Stimulated activated CD8-positive, alpha-beta memory T cell treated with anti-CD3 and anti-CD28 coated beads, Interleukin-4, amount 100 ng/mL, for 1 hour (primary cell): ENCODE measurements around the gene TMEM11.
"Not testable (repeated sequence)": the region's sequence is repeated elsewhere in the genome, so short reads cannot be mapped to it uniquely, and the experiment has no call there.

Source experiments
- DNase-seq, 2 donors: peaks; one replicate each; pipeline ENCODE4 v3.0.0-alpha.2; 2020; ENCODE audit warnings: low read depth in 2 of 2, low spot score in 1 of 2

TMEM11 gene

DNA sequence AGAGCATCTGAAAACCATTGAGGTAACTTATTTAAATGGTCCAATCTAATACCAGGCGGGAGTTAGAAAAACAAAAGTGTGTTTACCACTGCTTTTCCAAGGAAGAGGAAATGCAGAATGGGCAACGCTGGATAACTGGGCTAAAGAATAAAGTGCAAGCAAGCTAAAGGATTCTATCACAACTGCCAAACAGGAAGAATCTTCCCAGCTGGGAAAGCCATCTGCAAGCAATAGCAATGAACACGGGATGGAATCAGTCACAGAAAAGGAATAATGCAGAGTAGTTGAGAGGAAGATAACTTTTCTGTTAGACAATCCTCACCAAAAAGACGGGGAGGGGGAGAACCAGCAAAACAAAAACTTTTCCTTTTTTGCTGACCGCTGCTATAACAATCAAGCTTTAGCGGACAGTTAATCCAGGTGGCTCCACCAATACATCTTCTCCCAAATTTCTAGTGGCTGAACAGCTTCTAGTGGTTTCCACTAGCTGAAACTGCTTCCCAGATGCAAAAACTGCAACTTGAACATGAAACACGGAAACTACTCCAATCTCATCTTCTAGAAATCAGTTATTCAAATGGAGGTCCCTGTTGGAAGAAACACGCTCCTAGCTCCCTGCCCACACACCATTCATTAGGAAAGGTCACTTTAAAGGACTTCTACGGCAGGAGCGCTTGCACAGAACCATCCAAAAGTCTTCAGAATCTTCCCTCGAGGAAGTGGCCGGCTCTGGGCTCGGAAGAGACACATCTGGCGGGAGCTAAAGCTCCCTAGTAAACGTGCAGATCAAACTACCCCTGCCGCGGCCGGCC lies 929 bp downstream of the TMEM11 start:
- DNase-seq, result no peak

DNA sequence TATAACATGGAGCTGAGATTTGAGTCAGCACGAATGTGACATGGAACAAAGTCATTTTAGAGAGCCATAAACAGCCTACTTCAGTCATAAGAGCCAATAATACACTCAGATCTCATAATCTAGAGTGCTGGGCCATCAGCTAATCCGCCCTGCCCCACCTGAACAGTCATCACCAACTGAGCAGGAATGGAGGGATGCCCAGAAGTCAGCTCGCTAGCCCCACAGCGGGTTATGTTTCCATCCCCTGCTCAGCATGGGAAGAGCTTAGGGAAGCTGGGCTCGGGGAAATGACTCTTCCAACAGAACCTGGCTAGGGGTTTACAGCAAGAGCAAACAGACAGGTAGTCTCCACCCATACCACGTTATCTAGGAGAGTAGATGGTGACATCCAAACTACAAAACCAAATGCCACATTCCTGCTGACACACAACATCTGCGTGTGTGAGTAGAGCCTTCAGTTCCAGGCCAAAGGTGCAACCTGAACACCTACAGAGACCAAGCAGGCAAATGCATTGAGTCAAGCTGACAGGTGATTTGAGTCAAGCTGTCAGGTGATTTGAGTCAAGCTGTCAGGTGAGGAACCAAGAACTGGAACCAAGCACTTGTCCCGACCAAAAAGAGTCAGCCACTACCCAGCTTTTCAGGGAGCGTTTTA lies 2.0 kb downstream of the TMEM11 start:
- no peak for DNase-seq

DNA sequence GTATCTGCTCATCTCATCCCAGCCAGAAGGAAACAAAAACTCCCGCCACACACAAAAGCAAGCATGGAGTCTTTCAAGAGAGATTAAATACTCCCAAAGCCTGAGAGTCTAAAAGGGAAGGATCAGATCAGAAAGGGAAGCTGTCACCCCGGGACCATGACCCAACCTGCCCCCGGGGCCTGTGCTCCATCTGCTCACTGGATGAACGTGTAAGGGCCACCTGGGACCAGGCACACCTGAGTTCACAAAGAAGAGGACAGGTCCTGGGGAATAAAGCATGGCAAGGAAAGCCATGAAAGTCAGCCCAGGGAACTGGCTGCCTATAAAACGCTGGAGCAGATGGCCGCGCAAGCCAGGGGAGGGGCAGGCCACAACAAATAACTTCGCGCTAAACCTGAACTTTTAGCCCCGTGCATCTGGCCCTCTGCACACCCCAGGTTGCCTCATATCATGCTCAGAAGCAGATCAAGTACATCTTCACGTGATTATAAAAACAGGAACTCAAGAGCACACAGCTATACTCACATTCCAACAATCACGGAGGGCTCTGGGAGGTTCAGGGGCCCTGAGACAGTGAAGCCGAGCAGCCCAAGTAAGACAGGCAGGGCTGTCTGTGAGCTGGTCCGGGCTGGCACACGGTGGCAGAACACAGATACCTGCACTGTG lies 3.4 kb downstream of the TMEM11 start:
- no peak for DNase-seq

DNA sequence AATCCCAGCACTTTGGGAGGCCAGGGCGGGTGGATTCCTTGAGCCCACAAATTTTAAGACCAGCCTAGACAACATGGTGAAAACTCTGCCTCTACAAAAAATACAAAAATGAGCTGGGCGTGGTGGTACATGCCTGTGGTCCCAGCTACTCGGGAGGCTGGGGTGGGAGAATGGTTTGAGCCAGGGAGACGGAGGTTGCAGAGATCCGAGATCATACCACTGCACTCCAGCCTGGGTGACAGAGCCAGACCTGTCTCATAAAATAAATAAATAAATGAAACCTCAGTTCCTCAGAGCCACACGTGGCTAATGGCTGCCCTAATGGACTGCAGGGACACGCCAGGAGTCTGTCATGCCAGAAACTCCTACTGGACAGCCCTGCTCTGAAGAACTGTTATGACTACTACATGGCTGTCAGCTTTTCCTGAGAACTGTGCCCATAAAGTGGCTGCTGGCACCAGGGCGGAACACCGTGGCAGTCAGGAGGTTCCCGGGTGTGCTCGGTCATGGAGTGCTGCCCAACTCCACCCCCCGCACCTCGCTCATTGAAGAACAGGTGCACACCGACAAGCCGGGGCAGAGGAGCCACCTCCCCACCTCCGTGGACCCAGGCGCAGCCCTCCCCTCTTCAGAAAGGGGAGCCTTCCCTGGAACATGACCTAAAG lies 4.3 kb downstream of the TMEM11 start:
- DNase-seq, result no peak

DNA sequence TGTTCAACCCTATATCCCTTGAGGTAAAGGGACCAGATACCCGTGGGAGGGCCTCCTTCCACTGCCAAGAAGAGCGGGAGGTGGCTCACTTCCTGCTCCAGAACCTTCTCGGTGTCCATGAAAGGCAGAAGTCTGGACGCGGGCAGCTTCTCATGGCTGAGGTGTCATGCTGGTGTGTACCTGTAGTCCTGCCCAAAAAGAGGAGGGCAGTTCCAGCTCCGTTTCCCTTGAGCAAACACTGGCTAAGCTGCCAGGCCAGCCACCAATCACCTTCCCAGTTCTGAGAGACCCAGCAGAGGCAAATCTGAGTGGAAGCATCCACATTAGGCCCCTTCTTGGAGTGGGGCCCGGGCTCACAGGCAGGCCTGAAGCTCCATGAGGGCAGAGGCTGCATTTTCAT lies 5.6 kb downstream of the TMEM11 start:
- no peak for DNase-seq

DNA sequence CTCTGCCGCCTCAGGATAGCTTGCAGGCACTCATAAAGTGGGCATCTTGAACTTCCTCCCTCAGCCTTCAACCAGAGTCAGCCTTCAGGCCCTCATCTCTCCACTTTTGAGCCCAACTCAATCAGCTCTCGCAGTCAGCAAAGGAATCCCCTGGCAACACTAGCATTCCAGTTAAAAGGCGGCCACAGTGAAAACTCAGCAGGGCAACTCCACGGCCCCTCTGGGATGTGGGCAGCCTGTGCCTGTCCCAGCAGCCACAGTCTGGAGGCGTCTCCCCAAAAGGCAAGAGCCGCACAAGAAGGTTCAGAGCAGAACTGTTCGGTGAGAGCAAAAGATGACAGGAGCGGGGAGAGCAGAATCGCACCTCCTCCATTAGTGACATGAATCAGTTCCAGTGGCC lies 9.0 kb downstream of the TMEM11 start:
- DNase-seq, result no peak

DNA sequence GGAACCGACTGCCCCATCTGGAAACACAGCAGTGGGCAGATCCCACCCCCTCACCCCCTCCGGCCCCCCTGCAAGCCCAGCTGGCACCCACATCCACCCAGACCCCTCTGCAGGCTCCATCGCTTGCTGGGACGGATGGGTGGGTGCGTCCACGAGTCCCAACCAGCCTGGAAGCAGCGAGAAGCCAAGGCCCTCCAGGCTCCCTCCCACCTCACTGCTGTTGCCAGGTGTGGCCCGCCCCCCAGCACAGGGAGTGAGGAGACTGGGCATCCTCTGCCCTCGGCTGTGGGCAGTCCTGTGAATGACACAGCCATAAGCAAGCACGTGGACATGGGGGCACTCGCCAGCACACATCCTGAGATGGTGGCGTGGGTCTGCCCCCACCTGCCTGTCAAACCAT lies 11.4 kb downstream of the TMEM11 start:
- DNase-seq, result no peak

DNA sequence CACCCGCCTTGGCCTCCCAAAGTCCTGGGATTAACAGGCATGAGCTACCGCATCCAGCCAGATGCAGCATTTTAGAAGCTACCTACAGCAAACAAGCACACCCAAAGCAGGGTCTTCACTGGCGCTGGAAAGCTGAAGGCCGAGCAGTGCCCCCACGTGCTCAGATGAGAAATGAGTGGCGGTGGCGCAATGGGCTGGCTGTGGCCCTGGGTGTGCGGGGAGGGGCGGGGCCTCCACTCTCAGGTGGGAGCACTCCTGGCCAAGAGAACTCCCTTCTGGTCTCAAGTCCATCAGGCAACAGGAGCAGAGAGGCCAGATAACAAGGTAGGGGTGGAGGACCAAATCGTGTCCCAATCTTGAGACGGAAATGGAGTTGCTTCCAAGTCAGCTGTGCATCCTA lies 12.1 kb downstream of the TMEM11 start:
- DNase-seq, result no peak

DNA sequence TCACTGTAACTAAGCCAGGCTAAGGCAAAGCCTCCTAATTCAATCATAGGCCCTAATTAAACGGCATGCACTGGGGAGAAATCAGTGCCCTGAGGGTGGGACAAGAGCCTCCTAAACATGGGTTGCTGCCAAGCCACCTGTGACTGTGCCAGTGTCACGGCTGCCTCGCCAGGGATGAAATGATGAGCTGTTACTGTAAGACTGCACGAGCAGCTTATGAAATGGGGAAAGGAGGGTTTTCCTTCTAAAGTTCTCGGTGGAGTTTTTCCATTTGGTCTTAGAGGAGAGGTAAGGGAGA lies 12.7 kb downstream of the TMEM11 start:
- DNase-seq, result no peak

DNA sequence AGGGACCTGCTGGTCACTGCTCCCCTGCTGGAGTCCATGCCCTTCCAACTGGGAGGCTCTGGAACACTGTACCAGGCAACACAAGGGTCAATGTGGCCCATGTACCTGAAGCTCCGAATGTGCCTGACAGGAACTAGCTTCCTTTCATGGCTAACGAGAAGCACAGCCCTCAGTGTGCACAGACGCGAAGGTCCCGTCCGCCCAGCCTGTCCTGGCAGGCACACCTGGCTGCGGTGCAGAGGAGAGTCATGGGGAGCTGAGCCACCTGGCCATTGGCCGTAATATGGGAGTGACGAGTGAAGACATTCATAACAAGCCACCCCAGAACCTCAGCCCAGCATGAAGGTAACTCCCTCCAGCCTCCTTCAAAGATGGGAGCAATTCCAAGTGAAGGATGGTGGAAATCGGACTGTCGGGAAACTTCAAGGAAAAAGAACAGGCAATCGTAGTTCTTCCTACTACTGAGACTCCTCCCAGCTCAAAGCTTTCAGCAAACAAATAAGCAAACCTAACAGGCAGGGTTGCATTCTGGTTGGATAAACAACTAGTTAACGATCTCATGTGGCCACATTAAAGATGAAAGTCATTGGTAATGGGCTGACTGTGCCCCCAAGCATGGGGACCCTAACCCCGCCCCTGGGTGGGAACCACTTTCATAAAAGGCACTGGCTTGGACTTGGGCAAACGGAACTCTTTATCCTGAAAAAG lies 13.2 kb downstream of the TMEM11 start:
- no peak for DNase-seq

DNA sequence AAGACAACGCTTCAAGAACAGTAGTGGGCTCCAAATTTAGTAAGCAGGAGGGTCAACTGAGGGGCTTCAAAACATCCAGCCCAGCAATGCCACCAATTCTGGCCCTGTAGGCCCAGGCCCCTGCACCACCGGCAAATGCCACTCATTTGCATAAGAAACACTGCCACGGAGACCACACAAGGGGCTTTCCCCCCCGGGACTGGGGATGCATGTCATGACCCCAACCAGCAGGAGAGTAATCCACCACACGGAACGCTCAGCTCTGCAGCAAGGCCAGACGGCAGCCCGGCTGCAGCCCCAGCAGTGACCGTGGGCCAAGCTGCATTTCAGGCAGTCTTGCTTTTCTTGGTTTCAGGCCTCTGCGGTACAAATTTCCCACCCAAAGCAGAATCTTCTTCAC lies 14.1 kb downstream of the TMEM11 start:
- DNase-seq, result no peak

DNA sequence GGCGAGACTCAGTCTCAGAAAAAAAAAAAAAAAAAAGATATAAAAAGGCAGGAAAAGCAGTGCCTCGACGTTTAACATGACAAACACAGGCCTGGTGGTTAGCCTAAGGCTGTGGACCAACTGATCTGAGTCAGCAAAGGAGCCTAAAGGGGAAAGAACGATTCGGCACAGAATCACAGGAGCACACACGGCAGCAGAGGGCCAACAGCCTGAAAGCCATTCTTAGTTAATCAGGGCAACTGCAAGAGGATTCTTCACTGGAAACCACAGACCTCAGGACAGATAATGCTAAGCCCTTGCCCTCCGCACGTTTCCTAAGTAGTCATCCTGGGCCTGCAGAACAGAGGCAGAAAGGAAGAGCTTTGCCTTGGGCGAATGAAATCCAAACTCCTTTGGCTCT lies 14.7 kb downstream of the TMEM11 start:
- DNase-seq, result no peak

DNA sequence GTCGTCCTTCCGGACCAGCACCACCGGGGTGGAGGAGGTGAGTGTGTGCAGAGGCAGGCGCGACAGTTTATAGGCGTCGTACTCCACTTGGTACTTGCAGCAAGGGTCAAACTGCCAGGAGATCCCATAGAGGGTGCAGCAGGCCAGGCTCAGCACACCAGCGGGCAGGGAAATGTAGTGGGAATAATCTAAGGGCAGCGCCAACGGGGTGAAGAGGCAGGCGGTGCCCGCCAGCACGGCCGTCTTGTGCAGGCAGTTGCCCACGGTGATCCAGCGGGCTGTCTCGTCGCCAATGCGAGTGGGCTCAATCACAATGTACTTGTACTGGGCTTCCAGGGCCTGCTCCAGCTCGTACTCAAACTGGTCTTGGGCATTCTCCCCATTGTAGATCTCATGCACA lies 15.6 kb downstream of the TMEM11 start:
- no peak for DNase-seq

DNA sequence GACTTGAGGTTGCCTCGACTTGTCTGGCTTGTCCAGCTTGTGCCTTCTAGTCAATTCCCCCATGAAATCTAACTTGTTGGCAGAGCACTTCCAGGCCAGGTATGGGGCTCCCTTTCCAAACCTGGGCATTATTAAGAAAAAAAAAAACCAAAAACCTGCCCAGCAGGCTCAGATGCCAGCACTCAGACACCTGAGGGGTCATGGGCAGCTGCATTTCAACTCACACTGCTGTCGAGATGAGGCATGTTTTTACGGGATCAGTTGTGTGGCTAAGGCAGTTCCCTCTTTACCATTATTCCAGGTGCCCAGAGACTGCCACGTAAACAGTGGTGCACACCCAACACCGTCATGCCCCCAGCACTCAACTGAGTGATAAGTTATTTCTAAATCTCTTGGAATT lies 17.8 kb downstream of the TMEM11 start:
- DNase-seq, result no peak

DNA sequence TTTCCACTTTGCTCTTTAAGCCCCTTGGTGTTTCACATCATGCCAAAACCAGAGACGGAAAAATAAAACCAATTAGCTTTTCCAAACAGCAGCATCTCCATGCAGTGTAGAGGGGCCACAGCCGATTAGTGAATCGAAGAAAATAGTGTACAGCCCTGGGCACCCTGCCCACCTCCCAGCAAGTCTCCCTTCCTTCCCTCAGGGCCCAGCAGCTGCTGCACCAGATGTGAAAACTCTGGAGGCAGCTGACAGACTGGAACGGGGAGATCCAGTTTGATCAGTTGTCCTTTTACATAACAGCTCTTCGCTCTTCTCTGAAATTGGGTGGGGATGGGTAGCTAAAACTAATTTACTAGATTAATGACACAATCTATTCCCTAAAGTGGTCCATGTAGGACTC lies 19.3 kb downstream of the TMEM11 start:
- DNase-seq, result no peak

DNA sequence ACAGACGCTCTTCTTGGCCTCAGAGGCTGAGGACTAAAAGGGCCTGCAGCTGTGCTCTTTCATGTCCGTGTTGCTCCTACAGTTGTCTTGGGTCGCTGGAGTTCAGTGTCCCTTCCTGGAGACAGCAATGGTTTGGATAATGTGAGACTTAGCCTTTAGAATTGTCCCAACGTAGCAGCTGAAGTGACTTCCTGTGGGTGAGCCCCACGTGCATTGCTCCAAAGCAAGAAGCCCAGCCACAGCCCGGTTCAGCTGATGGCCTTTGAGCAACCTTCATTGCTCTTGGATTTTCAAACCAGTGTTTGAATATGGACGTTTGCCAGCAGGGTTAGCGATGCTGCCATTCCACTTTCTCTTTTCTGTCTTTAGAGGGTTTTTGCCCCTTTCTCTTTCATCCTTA lies 19.7 kb downstream of the TMEM11 start:
- no peak for DNase-seq

DNA sequence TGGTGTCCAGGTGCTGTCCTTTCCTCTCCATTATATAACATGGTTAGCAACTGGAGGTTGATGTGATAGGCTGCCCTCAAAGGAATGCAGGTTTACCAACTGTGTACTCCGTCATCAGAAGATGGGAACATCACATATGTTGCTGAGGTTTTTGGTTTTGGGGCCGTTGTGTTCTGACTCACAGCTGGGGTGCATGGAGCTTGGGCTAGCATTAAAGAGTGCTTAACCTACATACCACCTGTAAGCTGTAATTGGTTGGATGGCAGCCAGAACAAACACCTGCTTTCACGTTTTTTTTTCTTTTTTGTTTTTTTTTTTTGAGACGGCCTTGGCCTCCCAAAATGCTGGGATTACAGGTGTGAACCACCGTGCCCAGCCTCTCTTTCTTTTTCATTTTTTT lies 20.9 kb downstream of the TMEM11 start:
- no peak for DNase-seq

DNA sequence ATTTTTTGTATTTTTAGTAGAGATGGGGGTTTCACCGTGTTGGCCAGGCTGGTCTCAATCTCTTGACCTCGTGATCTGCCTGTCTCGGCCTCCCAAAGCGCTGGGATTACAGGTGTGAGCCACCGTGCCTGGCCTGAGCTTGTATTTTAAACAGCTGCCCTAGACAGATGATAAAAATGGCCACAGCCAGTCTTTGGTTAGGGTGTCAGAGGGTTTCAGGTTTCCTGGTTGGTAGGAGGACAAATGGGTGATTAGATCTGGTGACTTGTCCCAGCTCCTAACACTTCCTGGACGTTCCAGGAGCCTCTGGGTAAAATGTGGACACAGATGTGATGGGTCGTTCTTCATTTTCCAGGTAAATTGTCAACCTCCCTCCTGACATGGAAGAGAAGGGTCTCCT lies 21.5 kb downstream of the TMEM11 start:
- not testable (repeated sequence) for DNase-seq

DNA sequence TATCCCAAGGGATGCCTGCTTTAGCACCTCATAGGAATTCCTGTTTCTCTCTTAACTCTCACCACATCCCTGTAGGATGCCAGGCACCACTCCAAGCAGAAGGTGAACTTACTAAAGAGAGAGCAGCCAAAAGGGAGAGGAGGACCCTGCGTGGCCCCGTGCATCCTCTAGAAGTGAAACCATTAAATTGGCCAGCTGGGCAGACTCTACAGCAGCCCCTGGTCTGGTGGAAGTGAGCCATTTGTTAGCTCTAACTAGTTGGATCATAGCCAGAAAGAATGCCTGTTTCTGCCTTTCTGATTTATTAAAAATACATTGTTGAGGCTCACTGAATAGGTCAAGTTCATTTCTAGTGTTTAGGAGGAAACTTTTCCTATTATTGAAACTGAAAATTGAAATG lies 22.3 kb downstream of the TMEM11 start:
- no peak for DNase-seq

DNA sequence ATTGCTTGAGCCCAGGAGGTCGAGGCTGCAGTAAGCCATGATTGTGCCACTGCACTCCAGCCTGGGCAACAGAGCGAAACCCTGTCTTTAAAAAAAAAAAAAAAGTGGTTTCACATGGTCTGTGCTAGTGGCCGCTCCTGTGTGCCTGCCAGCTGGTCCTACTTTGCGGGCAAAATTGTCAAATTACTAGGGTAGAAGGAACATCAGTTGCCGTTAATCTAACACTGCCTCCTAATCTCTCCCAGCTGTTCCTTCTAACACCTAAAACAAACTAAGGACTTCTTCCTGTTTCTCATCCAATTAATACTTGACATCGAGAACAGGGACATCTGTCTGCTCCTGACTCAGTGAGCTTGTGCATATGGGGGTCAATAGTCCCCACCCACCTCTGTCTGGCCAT lies 23.9 kb downstream of the TMEM11 start:
- no peak for DNase-seq

DNA sequence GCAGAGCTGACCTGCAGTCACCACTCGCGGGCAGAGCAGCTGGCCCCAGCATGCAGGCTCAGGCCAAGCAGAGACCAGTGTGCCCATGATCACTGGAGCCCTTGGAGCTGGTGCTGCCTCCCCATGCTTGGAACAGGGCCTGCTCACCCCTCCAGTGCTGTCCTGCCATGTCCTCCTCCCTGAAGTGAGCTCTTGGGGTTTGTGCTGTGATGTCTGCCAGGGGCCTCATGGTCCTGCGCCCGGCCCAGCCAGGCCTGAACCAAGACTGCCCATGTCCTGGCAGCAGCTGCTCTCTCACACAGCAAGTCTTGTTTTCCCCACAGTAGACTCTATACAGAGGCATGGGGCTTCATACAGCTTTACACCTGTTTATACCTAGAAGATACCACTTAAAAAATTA lies 24.6 kb downstream of the TMEM11 start:
- no peak for DNase-seq
